GM13976 (cell line): ENCODE measurements around the gene UHRF1.

Experiments used
- DNase-seq: peaks from one replicate; pipeline ENCODE4 v3.0.0; 2012; ENCODE audit warnings: low spot score
- CTCF ChIP-seq: IDR thresholded peaks from 2 replicates; pipeline ENCODE4 v1.5.1; 2012; ENCODE audit warnings: borderline replicate concordance, mild to moderate bottlenecking; ENCODE audit not compliant: insufficient read depth; ENCODE audit errors: extremely low read depth, missing control alignments, control extremely low read depth
- in situ Hi-C: fragments of 300-500 bp; cut with MboI; formaldehyde crosslinking; loops from one replicate; pipeline ENCODE4 v1.12.0; 2022; ENCODE audit warnings: low sequenced_read_pairs, mixed read lengths, inconsistent platforms; ENCODE audit not compliant: unreplicated experiment

The UHRF1 gene

GRCh38 chr19:4968462-4969291, 59.4 kb downstream of the UHRF1 start, which contains the start of gene KDM4B:
Gene KDM4B (plus strand): TSS chr19:4969113. CDS start chr19:5032891, 63,778 bp downstream.
- no peak for TF ChIP-seq CTCF
- DNase-seq, result peak; percentile 100
- in situ Hi-C loops, result no loop called here

- TF ChIP-seq CTCF, result no peak
Observed at GRCh38 chr19:4969292-4969771, 60.0 kb downstream of the UHRF1 start.

GRCh38 chr19:4969772-4970531, 60.7 kb downstream of the UHRF1 start:
- DNase-seq, result peak; percentile 66
- in situ Hi-C loops, result no loop called here
- TF ChIP-seq CTCF, result no peak

More at GRCh38 chr19:4969292-4969771, 60.0 kb downstream of the UHRF1 start:
- no peak for DNase-seq
- in situ Hi-C loops, result no loop called here

DNA sequence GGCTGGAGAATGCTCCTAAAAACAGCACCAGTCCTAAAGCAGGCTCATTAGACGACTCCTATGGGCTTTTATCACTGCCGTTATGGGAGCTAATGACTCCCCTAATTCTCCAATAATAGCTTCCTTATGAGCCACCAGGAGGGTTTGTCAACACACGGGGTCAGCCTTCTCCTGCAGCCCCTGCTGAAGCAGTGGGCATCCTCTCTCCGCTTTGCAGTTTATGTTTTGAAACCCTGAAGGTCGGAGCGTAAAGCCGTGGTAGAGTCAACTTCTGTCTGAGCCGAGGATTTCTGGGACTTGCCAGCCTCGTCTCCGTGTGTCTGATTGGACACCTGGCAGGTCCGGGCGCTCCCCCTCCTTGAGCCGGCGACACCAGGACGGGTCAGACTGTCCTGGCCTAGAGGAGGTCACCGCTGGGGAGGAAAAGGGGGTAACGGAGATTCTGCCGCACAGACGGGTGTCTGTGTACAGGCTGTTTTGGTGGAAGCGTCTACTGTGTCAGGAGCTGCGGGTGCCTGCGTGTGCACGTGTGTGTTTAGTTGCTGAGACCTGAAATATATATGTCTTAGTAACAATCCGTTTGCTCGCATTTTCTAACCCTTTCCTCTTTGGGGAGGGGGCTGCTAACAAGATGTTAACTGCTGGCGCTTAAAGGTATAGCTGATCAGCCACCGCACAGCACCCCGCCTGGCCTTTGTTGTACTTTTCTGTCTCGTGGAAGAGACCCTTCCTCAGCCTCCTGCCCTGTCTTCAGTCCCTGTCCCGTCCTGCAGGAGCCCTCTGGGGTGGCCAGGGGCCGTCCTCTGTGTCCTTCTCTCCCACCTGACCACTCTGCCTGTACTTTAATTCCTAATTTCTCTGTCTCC, 61.5 kb downstream of the UHRF1 start:
- no peak for TF ChIP-seq CTCF
- in situ Hi-C loops, result no loop called here
- DNase-seq, result peak; percentile 30

DNA sequence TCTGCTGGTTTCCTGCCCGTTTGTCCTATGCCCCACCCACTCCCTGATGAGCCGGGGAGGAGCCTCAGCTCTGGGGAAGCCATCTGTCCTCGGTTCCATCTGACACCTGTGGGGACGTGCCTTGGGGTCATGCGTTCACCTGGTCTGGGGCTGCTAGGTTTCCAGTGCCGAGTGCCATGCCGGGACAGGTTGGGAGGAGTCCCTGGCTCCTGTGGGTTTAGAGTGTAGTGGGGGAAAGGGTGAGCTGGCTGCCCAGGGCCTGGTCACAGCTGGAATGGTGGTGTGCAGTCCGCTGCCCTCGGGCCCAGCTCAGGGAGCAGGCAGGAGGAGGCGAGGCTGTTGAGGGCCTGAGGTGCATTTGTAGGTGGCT, 62.1 kb downstream of the UHRF1 start:
- in situ Hi-C loops, result no loop called here
- peak; percentile 59 for DNase-seq
- no peak for TF ChIP-seq CTCF
